Measurements from ENCODE around the gene KCTD21.
A peak's percentile ranks its signal among the peaks of the same experiment; 100 is the strongest.

DNA sequence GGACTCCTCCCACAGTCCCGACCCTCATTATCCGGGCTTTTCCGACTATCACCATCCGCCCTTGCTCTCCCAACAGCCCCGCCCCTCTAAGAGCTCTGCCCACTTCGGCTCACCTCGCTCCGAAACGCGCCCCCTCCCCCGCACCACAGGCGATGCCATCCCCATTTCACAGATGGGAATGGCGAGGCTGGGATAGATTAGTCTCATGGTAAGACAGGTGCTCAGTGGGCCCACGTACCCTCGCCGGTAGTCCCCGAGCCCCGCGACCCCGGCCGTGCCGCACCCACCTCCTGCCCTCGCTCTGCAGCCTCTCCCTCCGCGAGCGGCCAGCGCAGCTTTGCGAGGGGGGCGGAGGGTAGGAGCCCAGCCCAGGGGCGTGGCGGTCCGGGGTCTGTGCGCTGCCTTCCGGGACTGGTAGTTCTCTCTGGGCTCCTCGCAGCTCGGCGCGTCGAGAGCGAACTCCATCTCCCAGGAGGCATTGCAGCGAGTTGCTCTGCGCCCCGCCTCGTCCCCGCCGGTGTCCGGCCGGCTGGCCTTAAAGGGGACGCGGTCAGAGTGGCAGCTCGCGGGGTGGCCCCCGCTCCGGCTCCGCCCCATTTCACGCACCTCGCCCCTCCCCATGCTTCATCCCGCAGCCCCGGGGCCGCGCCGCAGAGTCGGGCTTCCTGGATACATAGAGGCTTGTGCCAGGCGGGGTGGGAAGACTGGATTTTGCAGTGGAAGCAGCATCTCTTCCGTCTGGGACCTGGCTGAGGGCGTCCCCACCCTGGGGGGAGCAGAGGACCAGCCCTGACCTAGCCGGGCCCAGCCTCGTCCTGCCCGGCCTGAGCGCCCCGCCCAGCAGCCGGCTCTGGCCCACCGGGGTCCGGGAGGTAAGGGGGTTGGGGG lies at the start of gene KCTD21, which contains the start of gene USP35:
- TF ChIP-seq POLR2AphosphoS5 (IDR thresholded peaks at IDR 0.05) (peak; percentile 90 to 96 (median 91)), POLR2A (IDR thresholded peaks at IDR 0.05) (peak; percentile 38 to 70)
- TF ChIP-seq, protein P1, sequence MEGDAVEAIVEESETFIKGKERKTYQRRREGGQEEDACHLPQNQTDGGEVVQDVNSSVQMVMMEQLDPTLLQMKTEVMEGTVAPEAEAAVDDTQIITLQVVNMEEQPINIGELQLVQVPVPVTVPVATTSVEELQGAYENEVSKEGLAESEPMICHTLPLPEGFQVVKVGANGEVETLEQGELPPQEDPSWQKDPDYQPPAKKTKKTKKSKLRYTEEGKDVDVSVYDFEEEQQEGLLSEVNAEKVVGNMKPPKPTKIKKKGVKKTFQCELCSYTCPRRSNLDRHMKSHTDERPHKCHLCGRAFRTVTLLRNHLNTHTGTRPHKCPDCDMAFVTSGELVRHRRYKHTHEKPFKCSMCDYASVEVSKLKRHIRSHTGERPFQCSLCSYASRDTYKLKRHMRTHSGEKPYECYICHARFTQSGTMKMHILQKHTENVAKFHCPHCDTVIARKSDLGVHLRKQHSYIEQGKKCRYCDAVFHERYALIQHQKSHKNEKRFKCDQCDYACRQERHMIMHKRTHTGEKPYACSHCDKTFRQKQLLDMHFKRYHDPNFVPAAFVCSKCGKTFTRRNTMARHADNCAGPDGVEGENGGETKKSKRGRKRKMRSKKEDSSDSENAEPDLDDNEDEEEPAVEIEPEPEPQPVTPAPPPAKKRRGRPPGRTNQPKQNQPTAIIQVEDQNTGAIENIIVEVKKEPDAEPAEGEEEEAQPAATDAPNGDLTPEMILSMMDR (IDR thresholded peaks at IDR 0.05) = no peak
